Measurements from ENCODE around the gene PRKCA. TPM values are rescaled to one million over a fixed set of nuclear protein-coding genes. Genes with fewer than 3 reads are reported as not detected.

Gene PRKCA
- total RNA-seq, 1 donor from 2014 or later = 29.0 TPM

GRCh38 chr17:66850692-66851091, 548.3 kb downstream of the PRKCA start:
- no peak overlapping the region for H3K4me3 ChIP-seq
- H3K4me1 ChIP-seq = no peaks in the 10 kb centered on the region
- no peaks in the 10 kb centered on the region for H3K36me3 ChIP-seq
- peaks cover 4% of the 10 kb centered on the region for H3K9me3 ChIP-seq
- intact Hi-C loops (cut with DNase I) = no loop called here
- no peak overlapping the region for H3K27ac ChIP-seq
- TF ChIP-seq CTCF (IDR thresholded peaks at IDR 0.05) = no peak
- DNase-seq (no peak), ATAC-seq (no peak)
- peaks cover 5% of the 10 kb centered on the region for H3K27me3 ChIP-seq (ENCODE audit: low read depth)

- H3K4me3 ChIP-seq = no peak overlapping the region
- H3K36me3 ChIP-seq = no peaks in the 10 kb centered on the region
- peaks cover 4% of the 10 kb centered on the region for H3K27me3 ChIP-seq (ENCODE audit: low read depth)
- H3K4me1 ChIP-seq = no peaks in the 10 kb centered on the region
- ATAC-seq (no peak), DNase-seq (no peak)
- intact Hi-C loops (cut with DNase I) = no loop called here
- H3K9me3 ChIP-seq = peaks cover 4% of the 10 kb centered on the region
- no peak overlapping the region for H3K27ac ChIP-seq
- peak; percentile 28 for TF ChIP-seq CTCF (IDR thresholded peaks at IDR 0.05)
Observed at GRCh38 chr17:66855204-66855603, 552.8 kb downstream of the PRKCA start.

- Histone ChIP-seq H3K4me3 (no peak overlapping the region), H3K4me1 (no peaks in the 10 kb centered on the region), H3K27ac (no peak overlapping the region), H3K36me3 (no peaks in the 10 kb centered on the region), H3K27me3 (ENCODE audit: low read depth) (peaks cover 4% of the 10 kb centered on the region), H3K9me3 (peaks cover 4% of the 10 kb centered on the region)
- intact Hi-C loops (cut with DNase I) = no loop called here
- ATAC-seq (no peak), DNase-seq (no peak)
- TF ChIP-seq CTCF (IDR thresholded peaks at IDR 0.05) = no peak
Observed at GRCh38 chr17:66858226-66859083, 556.0 kb downstream of the PRKCA start.

- no peaks in the 10 kb centered on the region for H3K4me1 ChIP-seq
- H3K4me3 ChIP-seq = no peak overlapping the region
- peaks cover 4% of the 10 kb centered on the region for H3K9me3 ChIP-seq
- no peak for DNase-seq
- no peak for TF ChIP-seq CTCF (IDR thresholded peaks at IDR 0.05)
- ATAC-seq = no peak
- H3K27me3 ChIP-seq (ENCODE audit: low read depth) = peaks cover 4% of the 10 kb centered on the region
- H3K27ac ChIP-seq = no peak overlapping the region
- intact Hi-C loops (cut with DNase I) = no loop called here
- no peaks in the 10 kb centered on the region for H3K36me3 ChIP-seq
Observed at GRCh38 chr17:66859353-66859752, 556.9 kb downstream of the PRKCA start.

- no peak for DNase-seq
- H3K27me3 ChIP-seq (ENCODE audit: low read depth) = peaks cover 4% of the 10 kb centered on the region
- no peaks in the 10 kb centered on the region for H3K4me1 ChIP-seq
- H3K27ac ChIP-seq = no peak overlapping the region
- no peak for ATAC-seq
- no peaks in the 10 kb centered on the region for H3K36me3 ChIP-seq
- intact Hi-C loops (cut with DNase I) = no loop called here
- H3K4me3 ChIP-seq = no peak overlapping the region
- H3K9me3 ChIP-seq = no peaks in the 10 kb centered on the region
- no peak for TF ChIP-seq CTCF (IDR thresholded peaks at IDR 0.05)
Observed at GRCh38 chr17:66860204-66860603, 557.8 kb downstream of the PRKCA start.

Small RNA genes lying within 50 kb of the gene (microRNA-seq; reads per million reads assigned to microRNA genes)
- not detected for gene MIR634 (ENCODE audit: borderline number of aligned reads)

Other genes starting within 250 kb of the PRKCA start
- 30.1 TPM for gene CEP112, start 110.5 kb upstream of the PRKCA start, total RNA-seq
- gene APOH, start 73.2 kb upstream of the PRKCA start, total RNA-seq = 17.1 TPM